ENCODE data around the gene MARK4. TPM values are rescaled to one million over a fixed set of nuclear protein-coding genes. Genes with fewer than 3 reads are reported as not detected.

The MARK4 gene
- total and polyA plus RNA-seq, 12 donors: 13.8 to 45.3 (median 32.0) TPM

GRCh38 chr19:45344621-45345505, 93.8 kb downstream of the MARK4 start:
- 52 to 53% methylated on average over 13 to 15 of the region's 15 CpGs for WGBS, 2 donors

GRCh38 chr19:45345506-45345860, 94.4 kb downstream of the MARK4 start:
- DNase-seq: no peak
- 87 to 91% methylated on average over 15 of the region's 15 CpGs for WGBS, 2 donors
- intact Hi-C loops (cut with DNase I): no loop called here
- no peak overlapping the region for H3K27ac ChIP-seq
- no peaks in the 10 kb centered on the region for H3K9me3 ChIP-seq
- TF ChIP-seq, protein P1, sequence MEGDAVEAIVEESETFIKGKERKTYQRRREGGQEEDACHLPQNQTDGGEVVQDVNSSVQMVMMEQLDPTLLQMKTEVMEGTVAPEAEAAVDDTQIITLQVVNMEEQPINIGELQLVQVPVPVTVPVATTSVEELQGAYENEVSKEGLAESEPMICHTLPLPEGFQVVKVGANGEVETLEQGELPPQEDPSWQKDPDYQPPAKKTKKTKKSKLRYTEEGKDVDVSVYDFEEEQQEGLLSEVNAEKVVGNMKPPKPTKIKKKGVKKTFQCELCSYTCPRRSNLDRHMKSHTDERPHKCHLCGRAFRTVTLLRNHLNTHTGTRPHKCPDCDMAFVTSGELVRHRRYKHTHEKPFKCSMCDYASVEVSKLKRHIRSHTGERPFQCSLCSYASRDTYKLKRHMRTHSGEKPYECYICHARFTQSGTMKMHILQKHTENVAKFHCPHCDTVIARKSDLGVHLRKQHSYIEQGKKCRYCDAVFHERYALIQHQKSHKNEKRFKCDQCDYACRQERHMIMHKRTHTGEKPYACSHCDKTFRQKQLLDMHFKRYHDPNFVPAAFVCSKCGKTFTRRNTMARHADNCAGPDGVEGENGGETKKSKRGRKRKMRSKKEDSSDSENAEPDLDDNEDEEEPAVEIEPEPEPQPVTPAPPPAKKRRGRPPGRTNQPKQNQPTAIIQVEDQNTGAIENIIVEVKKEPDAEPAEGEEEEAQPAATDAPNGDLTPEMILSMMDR (IDR thresholded peaks at IDR 0.05): no peak
- peaks cover 4 to 42% (median 29%) of the 10 kb centered on the region in 7 donors for H3K27me3 ChIP-seq
- H3K36me3 ChIP-seq: no peaks in the 10 kb centered on the region
- H3K4me1 ChIP-seq: peaks cover 0 to 3% (median 0%) of the 10 kb centered on the region in 9 donors
- ATAC-seq: no peak
- no peak overlapping the region for H3K4me3 ChIP-seq

More at GRCh38 chr19:45344621-45345505, 93.8 kb downstream of the MARK4 start:
- H3K4me1 ChIP-seq: peaks cover 0 to 5% (median 0%) of the 10 kb centered on the region in 9 donors
- intact Hi-C loops (cut with DNase I): no loop called here
- H3K9me3 ChIP-seq: no peaks in the 10 kb centered on the region
- ATAC-seq (no peak), DNase-seq (no peak)
- no peak overlapping the region for H3K27ac ChIP-seq
- no peak overlapping the region for H3K4me3 ChIP-seq
- peaks cover 6 to 48% (median 36%) of the 10 kb centered on the region in 7 donors for H3K27me3 ChIP-seq
- TF ChIP-seq, protein P1 (IDR thresholded peaks at IDR 0.05): no peak
- H3K36me3 ChIP-seq: no peaks in the 10 kb centered on the region

DNA sequence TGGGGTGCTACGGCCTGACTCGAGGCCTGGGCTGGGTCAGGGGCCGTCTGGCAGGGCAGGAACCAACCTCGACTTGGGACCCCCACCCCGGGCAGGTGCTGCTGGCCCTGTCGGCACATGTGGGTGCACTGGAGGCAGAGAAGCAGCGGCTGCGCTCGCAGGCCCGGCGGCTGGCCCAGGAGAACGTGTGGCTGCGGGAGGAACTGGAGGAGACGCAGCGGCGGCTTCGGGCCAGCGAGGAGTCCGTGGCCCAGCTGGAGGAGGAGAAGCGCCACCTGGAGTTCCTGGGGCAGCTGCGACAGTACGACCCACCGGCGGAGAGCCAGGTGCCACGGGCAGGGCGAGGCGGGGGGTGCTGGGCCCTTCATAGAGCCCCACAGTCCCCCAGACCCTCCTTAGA, 95.4 kb downstream of the MARK4 start:
- intact Hi-C loops (cut with DNase I): no loop called here
- Histone ChIP-seq H3K27ac (no peak overlapping the region), H3K4me1 (no peaks in the 10 kb centered on the region), H3K4me3 (no peak overlapping the region), H3K36me3 (peaks cover 0 to 5% (median 0%) of the 10 kb centered on the region in 9 donors), H3K27me3 (peaks cover 0 to 33% (median 25%) of the 10 kb centered on the region in 7 donors), H3K9me3 (no peaks in the 10 kb centered on the region)
- 20 to 27% methylated on average over 26 to 27 of the region's 27 CpGs for WGBS, 2 donors
- TF ChIP-seq, protein P1 (IDR thresholded peaks at IDR 0.05): peak in 1 of 9 donors; percentile 6
- DNase-seq (no peak), ATAC-seq (no peak)

DNA sequence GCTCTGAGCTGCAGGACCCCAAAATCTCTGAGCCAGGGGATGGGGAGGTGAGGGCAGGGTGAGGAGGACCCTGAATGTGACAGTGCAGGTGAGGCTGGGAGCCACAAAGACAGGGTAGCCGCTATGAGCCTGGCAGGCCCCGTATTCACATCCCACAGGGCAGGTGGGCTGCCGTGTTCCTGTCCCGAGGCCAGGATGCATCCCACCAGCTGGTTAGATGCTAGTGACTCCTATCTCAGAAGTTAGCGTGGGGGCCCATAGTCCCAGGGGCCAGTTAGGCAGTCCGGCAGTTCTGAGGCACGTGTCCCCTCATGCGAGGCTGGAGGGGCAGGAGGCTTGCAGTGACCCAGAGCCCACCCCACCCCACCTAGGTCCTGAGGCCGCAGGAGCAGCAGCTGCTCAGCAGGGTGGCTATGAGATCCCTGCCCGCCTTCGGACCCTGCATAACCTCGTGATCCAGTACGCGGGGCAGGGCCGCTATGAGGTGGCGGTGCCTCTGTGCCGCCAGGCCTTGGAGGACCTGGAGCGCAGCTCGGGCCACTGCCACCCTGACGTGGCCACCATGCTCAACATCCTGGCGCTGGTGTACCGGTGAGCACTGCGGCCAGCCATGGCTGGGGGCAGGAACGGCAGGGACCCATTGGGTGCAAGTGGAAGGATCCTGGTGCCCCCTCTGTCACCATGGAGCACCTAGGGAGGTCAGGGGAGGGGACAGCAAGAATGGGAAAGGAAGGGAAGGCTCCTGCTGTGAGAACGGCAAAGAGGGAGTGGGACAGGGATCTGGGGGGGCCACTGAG, 96.7 kb downstream of the MARK4 start:
- no peaks in the 10 kb centered on the region for H3K4me1 ChIP-seq
- H3K27me3 ChIP-seq: peaks cover 0 to 31% (median 22%) of the 10 kb centered on the region in 7 donors
- TF ChIP-seq, protein P1 (IDR thresholded peaks at IDR 0.05): no peak
- intact Hi-C loops (cut with DNase I): no loop called here
- WGBS, 2 donors: 66 to 68% methylated on average over 25 of the region's 25 CpGs
- no peak overlapping the region for H3K4me3 ChIP-seq
- H3K36me3 ChIP-seq: peaks cover 0 to 18% (median 0%) of the 10 kb centered on the region in 9 donors
- DNase-seq (no peak), ATAC-seq (peak in 1 of 8 donors; percentile 13)
- H3K9me3 ChIP-seq: no peaks in the 10 kb centered on the region
- H3K27ac ChIP-seq: no peak overlapping the region
